Measurements from ENCODE around the gene SLC25A52. TPM values are rescaled to one million over a fixed set of nuclear protein-coding genes. Genes with fewer than 3 reads are reported as not detected.
"Not testable (repeated sequence)": the region's sequence is repeated elsewhere in the genome, so short reads cannot be mapped to it uniquely, and the experiment has no call there.

SLC25A52 gene, protein sequence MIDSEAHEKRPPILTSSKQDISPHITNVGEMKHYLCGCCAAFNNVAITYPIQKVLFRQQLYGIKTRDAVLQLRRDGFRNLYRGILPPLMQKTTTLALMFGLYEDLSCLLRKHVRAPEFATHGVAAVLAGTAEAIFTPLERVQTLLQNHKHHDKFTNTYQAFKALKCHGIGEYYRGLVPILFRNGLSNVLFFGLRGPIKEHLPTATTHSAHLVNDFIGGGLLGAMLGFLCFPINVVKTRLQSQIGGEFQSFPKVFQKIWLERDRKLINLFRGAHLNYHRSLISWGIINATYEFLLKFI
- under 1 TPM in 3 of 4 donors, not detected in 1; 0.20 to 0.86 (median 0.48) TPM for polyA plus RNA-seq (ENCODE audit: insufficient read length in 4 of 4)

DNA sequence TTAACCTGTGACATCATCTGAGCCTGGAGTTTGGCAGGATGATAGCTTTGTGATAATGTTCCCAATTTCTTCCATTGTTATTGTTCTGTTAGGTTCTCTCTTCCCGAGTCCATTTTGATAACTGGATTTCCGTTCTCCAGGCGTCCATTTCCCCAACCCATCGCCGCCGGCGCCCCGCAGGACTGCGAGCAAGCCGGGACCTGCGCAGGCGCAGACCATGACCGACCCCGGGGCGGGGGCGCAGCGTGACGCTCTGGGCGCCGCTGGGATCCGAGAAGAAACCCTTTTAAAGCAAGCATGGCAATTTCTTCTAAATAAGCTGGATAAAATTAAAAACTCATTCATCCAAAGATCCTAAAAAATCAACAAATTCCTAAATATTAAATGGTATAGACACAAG, at the start of gene SLC25A52:
Gene SLC25A52, minus strand, starts transcription at position 186 of the 400 bp plus-strand sequence. CDS start 219 bp downstream, outside the sequence.
- no peak for DNase-seq (ENCODE audit: low read depth in 4 of 4, low spot score in 3 of 4)

DNA sequence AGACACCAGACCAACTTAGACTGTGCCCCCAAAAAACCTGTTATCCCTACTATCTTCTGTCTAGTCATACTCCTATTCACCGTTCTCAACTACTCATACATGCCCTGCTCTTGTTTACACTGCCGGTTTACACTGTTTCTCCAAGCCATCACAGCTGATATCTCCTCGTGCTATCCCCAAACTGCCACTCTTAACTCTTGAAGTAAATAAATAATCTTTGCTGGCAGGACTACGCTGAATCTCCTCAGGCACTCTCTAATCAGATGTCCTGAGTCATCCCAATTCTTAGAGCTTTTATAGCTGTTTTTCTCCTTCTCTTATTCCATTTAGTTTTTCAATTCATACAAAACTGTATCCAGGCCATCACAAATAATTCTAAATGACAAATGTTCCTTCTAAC, 48.4 kb upstream of the SLC25A52 start:
- not testable (repeated sequence) for DNase-seq (ENCODE audit: low read depth in 4 of 4, low spot score in 3 of 4)

DNA sequence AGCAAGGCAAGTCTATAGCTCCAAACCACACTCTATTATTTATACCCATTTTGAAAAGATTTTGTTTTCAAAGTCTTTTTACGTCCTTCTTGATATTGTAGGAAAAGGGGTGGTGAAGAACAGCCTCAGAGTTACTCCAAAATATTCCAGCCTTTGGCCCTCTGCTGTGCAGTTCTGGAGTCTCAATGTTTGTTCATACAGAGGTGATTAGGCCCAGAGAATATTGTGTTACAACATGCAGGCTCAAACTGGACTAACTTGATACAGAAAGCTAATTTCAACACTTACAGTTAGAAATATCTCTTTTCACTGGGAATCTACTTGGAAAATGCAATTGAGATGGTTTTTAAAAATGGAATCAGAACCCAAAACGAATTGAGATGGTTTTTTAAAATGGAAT, 40.4 kb upstream of the SLC25A52 start:
- no peak for DNase-seq (ENCODE audit: low read depth in 4 of 4, low spot score in 3 of 4)

DNA sequence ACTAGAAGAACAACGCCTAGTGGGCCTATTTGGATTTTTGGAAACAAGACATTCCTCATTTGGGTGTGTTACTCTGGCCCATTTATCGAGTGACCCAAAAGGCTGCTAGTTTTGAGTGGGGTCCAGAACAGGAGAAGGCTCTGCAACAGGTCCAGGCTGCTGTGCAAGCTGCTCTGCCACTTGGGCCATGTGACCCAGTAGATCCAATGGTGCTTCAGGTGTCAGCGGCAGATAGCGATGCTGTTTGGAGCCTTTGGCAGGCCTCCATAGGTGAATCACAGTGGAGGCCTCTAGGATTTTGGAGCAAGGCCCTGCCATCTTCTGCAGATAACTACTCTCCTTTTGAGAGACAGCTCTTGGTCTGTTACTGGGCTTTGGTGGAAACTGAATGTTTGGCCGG, 38.6 kb upstream of the SLC25A52 start:
- not testable (repeated sequence) for DNase-seq (ENCODE audit: low read depth in 4 of 4, low spot score in 3 of 4)

DNA sequence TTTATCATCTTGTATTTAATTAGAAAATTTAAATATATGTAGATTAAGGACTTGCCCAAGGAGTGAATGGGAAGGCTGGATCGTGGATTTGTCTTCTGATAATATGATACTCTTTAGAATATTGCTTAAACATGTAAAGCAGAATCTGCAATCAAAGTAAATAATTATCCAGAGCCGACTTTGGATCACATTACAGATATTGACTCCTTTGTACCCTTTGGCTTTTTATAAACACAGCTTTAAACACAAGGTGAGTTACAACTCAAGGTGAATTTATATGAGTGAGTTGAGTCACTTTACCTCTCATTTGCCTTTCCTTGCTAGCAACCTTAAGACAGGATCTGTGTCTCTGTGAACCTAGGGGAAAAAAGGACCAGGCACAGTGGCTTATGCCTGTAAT, 37.7 kb upstream of the SLC25A52 start:
- DNase-seq (ENCODE audit: low read depth in 4 of 4, low spot score in 3 of 4) = no peak

DNA sequence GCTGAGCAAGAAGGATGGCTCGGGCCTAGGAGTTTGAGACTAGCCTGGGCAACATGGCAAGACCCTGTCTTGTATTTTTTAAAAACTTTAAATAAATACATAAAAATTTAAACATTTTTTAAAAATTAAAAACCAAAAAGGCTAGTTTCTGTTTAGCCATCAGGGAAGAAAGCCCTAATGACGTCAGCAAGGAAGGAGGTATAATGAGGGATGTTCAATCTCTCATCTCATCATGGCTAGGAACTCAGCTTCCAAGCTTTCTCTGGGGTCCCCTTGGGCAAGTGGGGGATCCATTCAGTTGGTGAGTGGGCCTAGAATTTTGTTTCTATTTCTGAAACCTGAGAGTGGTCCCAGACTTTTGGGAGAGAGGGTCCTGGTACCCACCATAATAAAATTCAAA, 35.1 kb upstream of the SLC25A52 start:
- DNase-seq (ENCODE audit: low read depth in 4 of 4, low spot score in 3 of 4) = no peak

DNA sequence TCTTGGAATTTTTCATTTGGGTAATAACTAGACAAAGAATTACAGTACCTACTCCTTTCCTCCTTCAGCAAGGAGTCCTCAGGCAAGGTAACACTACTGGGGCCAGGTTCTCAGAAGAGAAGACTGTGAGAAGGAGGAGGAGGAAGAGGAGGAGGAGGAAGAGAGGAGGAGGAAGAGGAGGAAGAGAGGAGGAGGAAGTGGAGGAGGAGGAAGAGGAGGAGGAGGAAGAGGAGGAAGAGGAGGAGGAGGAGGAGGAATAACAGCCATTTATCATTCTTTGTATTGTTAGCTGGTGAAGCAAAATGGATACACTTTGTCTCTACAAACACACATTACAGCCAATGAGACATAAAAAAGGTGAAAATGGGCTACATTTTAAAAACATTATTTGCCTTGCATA, 32.9 kb upstream of the SLC25A52 start:
- DNase-seq (ENCODE audit: low read depth in 4 of 4, low spot score in 3 of 4) = no peak

DNA sequence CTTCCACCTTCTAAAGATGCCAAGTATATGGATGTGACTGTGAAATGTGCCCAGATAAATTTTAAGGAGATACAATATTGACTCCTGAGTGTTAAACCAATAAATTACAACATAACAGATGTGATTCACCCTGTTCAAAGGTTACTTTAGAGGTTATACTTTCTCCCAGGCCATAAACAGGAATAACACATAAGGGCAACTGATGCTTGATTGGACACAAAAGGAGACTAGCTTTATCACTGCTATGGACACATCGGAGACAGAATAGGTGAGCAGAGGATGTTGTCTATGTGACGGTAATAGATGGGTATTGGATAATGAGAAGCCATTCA, 31.9 kb upstream of the SLC25A52 start:
- DNase-seq (ENCODE audit: low read depth in 4 of 4, low spot score in 3 of 4) = no peak

DNA sequence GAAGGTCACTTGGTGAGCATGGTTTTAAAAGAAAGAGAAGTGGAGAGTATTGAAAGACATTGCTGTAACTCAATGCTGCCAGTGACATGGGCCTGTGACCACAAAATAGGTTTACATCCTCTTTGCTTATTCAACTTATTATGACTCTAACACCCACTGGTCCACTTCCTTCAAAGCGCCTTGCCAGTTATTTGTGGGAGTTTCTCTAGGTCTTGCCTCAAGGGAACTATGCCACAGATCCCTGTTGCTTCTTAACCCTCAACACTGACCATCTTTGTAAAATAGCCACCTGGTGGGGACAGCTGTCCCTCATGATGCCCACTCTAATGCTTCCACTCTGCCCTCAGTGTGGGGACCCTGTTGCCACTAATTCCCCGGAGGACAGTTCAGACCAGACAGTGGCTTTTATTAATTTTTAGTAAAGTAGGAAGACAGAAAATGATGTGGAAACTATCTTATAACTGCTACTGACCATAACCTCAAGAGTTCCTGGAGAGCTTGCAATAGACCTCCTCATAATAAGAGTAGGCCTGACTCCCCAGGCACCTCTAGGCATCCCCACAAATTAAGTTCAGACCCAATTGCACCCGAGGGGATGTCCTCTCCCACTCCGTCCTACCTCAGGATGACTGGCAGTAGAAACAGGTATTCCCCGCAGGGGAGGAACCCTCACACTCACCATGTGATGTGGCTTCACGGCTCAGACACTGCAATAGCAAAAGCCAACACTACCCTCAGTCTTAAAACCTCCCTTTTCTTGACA, 31.3 kb upstream of the SLC25A52 start:
- DNase-seq (ENCODE audit: low read depth in 4 of 4, low spot score in 3 of 4) = no peak

DNA sequence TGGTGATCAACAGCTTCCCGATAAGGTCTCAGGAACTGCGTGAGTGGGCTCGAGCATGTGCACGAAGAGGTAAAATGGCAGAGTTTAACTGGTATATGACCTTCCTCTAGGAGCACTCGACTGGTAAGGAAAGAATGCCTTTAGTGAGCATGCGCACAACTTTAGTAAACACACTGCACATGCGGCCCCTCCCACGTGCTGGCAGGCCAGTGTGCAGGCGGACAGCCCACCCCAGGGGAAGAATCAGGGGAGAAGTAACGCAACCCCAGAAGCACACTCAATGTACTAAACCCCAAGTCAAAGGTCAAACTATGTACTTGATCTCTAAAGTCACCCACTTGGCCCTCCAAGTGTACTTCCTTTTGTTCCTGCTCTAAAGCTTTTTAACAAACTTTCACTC, 28.7 kb upstream of the SLC25A52 start:
- DNase-seq (ENCODE audit: low read depth in 4 of 4, low spot score in 3 of 4) = no peak

DNA sequence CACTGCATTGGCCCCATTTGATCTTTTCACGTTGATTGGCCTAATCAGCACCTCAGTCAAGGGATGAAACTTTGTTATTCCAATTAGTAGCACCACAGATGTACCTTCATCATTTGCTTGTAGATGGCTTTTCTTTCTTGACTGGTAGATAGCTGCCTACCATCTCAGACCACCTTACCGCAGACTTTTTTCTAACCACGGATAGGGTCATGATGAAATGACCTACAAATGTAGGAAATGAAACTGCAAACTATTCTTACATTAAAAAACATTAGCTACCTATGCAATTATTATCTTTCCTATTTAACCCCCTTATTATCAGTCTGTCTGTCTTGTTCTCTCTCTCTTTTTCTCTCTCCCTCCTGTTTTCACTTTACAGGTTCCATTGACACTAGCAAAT, 22.4 kb upstream of the SLC25A52 start:
- DNase-seq (ENCODE audit: low read depth in 4 of 4, low spot score in 3 of 4) = no peak

DNA sequence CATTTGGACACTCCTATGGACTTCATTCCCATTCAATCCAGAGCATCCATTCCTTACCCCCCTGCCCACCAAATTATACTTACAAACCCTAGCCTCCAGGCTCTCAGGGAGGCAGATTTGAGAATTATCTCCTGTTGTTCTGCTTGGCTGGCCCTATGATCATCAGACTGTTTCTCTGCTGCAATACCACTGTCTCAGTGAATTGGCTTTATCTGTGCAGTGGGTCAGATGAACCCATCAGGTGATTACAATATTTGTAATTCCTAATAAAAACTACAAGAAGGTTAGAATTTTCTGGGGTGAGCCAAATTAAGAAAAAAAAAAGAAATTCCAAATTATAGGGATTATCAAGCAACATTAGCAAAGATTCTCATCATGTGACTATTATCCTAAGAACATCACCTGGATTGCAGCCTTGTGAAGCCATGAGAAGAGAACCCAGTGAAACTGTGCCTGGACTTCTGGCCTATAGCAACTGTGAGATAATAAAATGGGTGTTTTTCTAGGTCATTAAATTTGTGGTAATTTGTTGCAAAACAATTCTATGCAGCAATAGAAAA, 17.8 kb upstream of the SLC25A52 start:
- DNase-seq (ENCODE audit: low read depth in 4 of 4, low spot score in 3 of 4) = no peak

DNA sequence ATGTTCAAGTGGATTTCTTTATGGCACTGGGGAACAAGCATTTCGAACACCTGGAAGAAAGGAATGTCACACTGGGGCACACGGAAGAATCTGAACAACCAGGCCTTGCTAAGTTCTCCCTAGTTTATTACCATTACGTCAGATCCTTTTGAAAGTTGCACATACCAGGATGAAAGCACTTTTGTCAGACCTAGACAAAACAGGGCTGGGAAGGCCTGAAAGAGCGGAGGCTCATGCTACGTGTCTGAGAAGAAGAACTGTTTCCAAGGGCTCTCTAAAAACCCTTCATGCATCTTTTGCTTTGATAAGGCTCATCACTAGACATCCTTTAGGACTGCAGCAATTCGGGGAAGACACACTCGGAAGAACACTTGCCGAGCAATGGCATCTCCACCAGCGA, 15.4 kb upstream of the SLC25A52 start:
- no peak for DNase-seq (ENCODE audit: low read depth in 4 of 4, low spot score in 3 of 4)

DNA sequence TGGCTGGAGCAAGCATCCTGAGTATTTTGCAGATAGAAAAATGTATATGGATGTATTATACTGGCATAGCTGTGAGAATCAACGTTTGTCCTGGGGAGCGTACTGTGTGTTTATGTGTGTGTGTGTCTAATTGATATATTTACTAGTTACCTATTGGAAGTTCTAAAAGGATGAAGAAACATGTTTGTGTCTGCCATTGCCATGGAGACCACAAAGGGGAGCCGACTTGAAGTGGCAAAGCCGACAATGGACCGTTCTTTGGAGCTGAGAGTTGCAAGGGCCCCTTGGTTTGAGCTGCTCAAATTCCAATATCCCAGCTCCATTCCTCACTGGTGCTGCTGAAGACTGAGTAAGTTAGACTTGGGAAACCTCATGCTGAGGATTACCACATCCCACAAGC, 14.3 kb upstream of the SLC25A52 start:
- no peak for DNase-seq (ENCODE audit: low read depth in 4 of 4, low spot score in 3 of 4)

DNA sequence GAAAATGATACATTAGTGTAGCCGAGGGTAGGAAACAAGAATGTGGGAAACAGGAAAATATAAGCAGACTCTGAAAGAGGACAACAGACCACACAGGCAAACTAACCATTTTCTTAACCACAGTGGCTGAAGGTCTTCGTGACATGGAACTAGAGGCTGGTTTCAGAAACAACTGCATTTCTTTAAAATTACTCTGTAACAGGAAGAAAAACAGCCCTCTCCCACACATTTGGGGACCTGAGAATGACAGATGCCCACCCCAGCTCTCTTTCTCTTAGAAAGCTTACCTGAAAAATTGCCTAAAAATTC, 13.8 kb upstream of the SLC25A52 start:
- no peak for DNase-seq (ENCODE audit: low read depth in 4 of 4, low spot score in 3 of 4)

DNA sequence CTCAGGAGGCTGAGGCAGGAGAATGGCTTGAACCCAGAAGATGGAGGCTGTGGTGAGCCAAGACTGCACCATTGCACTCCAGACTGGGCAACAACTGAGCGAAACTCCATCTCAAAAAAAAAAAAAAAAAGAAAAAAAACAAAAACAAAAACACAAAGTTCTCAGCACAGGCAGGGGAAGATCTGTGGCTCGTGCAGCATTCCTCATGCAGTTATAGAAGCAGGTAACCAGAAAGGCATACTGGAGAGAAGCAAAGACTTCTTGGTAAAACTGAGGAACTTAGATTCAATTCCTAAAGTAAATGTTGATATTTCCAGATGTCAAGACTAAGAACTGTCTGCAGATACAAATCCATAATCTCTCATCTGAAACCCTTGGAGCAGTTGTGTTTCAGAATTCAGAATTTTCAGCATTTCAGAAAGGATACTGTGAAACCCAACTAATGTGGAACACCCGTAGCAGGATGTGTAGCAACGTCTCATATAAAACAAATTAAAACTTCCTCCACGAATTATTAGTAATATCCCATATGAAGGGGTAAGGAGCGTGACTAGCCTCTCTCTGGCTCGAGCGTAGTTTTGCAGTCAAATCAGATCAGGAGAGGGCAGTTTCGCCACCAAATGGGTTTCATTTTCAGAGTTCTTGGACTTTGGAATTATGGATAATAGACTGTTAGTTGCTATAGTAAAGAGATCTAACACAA, 13.2 kb upstream of the SLC25A52 start:
- DNase-seq (ENCODE audit: low read depth in 4 of 4, low spot score in 3 of 4) = no peak

DNA sequence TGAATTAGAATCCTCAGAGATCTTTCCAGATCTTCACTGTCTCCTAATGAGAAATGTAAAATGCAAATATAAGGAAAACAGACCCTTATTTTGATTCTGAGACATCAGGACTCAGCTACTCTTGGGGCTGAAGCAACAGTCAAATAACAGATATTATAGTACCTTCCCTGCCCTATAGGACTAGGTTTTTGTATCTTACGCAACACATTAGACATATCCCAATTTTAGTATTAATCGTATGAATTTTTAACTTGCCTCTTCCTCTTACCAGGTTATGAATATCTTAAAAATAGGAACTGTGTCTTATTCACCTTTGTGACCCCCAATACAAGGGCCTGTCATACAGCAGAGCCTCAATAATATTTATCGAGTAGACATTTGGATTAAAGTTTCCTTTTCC, 12.0 kb upstream of the SLC25A52 start:
- DNase-seq (ENCODE audit: low read depth in 4 of 4, low spot score in 3 of 4) = no peak

DNA sequence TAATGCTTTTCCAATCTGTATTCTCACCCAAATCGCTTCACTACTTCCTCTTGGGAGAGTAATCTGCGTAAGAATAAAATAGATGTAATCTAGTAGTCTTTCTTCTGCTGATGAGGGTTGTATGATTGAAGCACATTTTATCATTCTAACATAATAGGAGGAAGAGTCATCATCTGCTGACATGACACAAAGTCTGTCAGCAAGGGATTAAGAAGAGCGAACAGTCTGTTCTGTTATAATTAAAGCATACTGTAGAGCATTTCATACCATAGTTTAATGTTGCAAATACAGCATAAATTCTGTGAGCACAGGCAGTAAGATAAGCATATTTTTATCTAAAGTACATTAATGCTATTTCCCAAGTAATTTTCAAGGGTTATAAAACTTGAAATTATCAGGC, 10.4 kb downstream of the SLC25A52 start:
- DNase-seq (ENCODE audit: low read depth in 4 of 4, low spot score in 3 of 4) = no peak

DNA sequence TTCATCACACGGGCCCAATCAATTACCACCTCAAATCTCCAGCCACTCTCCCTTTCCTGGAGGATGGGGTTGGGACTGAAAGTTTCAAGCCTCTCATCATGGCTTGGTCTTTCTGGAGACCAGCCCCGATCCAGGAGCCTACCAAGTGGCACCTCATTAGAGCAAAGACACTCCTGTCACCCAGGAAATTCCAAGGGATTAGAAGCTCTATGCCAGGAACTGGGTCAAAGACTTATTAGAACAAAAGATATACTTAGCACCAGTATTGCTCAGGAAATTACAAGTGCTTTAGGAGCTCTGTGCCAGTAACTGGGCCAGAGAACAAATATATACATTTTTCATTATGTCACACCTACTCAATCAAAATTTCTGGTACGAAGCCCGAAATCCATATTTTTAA, 14.3 kb downstream of the SLC25A52 start:
- no peak for DNase-seq (ENCODE audit: low read depth in 4 of 4, low spot score in 3 of 4)

DNA sequence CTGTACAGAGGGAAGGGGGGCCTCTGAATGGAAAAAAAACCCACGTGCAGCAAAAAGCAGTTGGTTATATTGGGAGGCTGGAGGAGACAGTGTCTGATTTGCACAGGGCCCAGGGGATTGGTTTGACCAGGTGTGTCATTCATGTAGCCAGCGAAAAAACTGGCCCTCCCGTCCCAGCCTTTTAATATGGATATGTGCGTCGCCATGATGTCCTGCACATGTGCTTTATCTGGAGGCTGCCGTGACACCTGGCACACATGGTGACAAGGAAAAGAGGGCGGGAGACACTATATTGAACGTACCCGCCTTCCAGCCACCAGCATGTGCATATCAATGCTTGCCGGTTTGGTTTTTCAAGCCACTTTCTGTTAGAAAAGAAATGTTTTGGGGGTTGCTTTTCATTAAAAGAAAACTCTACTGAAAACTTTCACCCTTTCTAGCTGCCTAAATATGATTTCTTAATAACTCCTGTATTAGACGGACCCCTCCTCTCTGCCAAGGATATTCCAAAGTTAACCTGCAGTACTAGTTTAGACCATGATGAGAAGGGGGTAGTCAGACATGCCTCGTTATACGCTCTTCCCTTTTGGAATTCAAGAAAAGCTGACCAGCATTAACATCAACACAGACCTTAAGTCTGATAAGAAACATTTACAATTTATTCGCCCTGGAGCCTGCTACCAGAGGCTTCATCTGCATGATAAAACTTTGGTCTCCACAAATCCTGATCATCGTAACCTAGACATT, 16.2 kb downstream of the SLC25A52 start:
- no peak for DNase-seq (ENCODE audit: low read depth in 4 of 4, low spot score in 3 of 4)

DNA sequence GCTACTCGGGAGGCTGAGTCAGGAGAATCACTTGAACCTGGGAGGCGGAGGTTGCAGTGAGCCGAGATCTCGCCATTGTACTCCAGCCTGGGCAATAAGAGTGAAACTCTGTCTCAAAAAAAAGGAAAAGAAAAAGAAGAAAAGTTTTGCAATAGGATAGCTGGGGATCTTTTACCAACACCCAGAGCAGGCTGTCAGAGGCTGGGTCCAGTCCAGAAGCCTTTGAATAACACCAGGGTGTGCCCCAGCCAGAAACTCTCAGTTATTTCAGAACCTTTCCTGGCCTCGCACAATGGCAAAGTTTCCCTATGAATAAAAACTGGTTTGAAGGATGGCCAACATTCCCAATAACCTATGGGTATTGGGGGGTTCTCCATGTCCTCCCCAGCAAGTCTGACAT, 17.1 kb downstream of the SLC25A52 start:
- DNase-seq (ENCODE audit: low read depth in 4 of 4, low spot score in 3 of 4) = not testable (repeated sequence)
